ENCODE measurements around the gene CALHM5. TPM values are rescaled to one million over a fixed set of nuclear protein-coding genes. Genes with fewer than 3 reads are reported as not detected.

CALHM5 gene
- total RNA-seq, 1 experiment from 2014 or later, result 0.05 TPM

- no peak for ATAC-seq
- no peaks in the 10 kb centered on the region for H3K9me3 ChIP-seq (ENCODE audit: control insufficient read depth in 1 of 2, insufficient read depth in 1 of 2, low read depth in 1 of 2, low read length in 2 of 2)
- TF ChIP-seq, protein P1, sequence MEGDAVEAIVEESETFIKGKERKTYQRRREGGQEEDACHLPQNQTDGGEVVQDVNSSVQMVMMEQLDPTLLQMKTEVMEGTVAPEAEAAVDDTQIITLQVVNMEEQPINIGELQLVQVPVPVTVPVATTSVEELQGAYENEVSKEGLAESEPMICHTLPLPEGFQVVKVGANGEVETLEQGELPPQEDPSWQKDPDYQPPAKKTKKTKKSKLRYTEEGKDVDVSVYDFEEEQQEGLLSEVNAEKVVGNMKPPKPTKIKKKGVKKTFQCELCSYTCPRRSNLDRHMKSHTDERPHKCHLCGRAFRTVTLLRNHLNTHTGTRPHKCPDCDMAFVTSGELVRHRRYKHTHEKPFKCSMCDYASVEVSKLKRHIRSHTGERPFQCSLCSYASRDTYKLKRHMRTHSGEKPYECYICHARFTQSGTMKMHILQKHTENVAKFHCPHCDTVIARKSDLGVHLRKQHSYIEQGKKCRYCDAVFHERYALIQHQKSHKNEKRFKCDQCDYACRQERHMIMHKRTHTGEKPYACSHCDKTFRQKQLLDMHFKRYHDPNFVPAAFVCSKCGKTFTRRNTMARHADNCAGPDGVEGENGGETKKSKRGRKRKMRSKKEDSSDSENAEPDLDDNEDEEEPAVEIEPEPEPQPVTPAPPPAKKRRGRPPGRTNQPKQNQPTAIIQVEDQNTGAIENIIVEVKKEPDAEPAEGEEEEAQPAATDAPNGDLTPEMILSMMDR (IDR thresholded peaks at IDR 0.05 in 2 of 3, conservative IDR thresholded peaks at IDR 0.05 in 1 of 3; ENCODE audit: borderline replicate concordance in 1 of 3, insufficient read depth in 1 of 3, low read depth in 2 of 3, low read length in 2 of 3), result no peak
- TF ChIP-seq POLR2A (IDR thresholded peaks at IDR 0.05; ENCODE audit: borderline replicate concordance, extremely low read depth, insufficient read depth, insufficient read length) (no peak), EGR1 (IDR thresholded peaks at IDR 0.05; ENCODE audit: low read depth) (no peak), FOSL1 (IDR thresholded peaks at IDR 0.05; ENCODE audit: low read depth) (no peak), ATF3 (IDR thresholded peaks at IDR 0.05) (no peak), SIN3A (IDR thresholded peaks at IDR 0.05; ENCODE audit: low read depth) (no peak)
- TF ChIP-seq, protein P2, sequence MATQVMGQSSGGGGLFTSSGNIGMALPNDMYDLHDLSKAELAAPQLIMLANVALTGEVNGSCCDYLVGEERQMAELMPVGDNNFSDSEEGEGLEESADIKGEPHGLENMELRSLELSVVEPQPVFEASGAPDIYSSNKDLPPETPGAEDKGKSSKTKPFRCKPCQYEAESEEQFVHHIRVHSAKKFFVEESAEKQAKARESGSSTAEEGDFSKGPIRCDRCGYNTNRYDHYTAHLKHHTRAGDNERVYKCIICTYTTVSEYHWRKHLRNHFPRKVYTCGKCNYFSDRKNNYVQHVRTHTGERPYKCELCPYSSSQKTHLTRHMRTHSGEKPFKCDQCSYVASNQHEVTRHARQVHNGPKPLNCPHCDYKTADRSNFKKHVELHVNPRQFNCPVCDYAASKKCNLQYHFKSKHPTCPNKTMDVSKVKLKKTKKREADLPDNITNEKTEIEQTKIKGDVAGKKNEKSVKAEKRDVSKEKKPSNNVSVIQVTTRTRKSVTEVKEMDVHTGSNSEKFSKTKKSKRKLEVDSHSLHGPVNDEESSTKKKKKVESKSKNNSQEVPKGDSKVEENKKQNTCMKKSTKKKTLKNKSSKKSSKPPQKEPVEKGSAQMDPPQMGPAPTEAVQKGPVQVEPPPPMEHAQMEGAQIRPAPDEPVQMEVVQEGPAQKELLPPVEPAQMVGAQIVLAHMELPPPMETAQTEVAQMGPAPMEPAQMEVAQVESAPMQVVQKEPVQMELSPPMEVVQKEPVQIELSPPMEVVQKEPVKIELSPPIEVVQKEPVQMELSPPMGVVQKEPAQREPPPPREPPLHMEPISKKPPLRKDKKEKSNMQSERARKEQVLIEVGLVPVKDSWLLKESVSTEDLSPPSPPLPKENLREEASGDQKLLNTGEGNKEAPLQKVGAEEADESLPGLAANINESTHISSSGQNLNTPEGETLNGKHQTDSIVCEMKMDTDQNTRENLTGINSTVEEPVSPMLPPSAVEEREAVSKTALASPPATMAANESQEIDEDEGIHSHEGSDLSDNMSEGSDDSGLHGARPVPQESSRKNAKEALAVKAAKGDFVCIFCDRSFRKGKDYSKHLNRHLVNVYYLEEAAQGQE (IDR thresholded peaks at IDR 0.05; ENCODE audit: low read depth), result no peak
- DNase-seq (ENCODE audit: low read depth, low spot score), result no peak
- CTCF ChIA-PET, result interaction anchor here (0.8 to 3.8 kb wide), 8 partner anchors 9 to 265 kb away, joined by 3 to 26 read pairs (median 4); partner anchors contain the start of gene CALHM5
- intact Hi-C loops (cut with micrococcal nuclease), result loop anchor here (5.0 kb wide), 1 partner anchor 266 kb away; no protein-coding TSS in a partner anchor
- RAD21 ChIA-PET (ENCODE audit: low non-redundant PET in 1 of 2, low total read pairs in 2 of 2, uncharacterized antibody in 2 of 2, unreplicated experiment in 2 of 2), result no interaction called here
- no peaks in the 10 kb centered on the region for H3K9me2 ChIP-seq (ENCODE audit: insufficient read depth)
- no peaks in the 10 kb centered on the region for H3K27me3 ChIP-seq (ENCODE audit: insufficient read depth, low read length)
- no peak overlapping the region for H3K4me3 ChIP-seq (replicated peaks in 1 of 2; ENCODE audit: low read depth in 1 of 2, low read length in 2 of 2)
- no peaks in the 10 kb centered on the region for H3K79me2 ChIP-seq (ENCODE audit: insufficient read depth, low read length)
- H3K27ac ChIP-seq (ENCODE audit: low read depth, low read length), result no peak overlapping the region
- no TSS peak for BruUV-seq (replicated peaks)
- no peaks in the 10 kb centered on the region for H4K20me1 ChIP-seq (ENCODE audit: insufficient read depth)
- H3K4me1 ChIP-seq (ENCODE audit: control insufficient read depth in 1 of 2, insufficient read depth in 2 of 2, low read length in 2 of 2), result peaks cover 2 to 14% of the 10 kb centered on the region in 2 experiments; a peak in 3 of 4 replicates
- no peaks in the 10 kb centered on the region for H3K36me3 ChIP-seq (ENCODE audit: control insufficient read depth in 1 of 2, insufficient read depth in 2 of 2, low read length in 2 of 2)
- H2AFZ ChIP-seq (ENCODE audit: low read depth, low read length, poor library complexity, severe bottlenecking), result no peak overlapping the region
- H3K4me2 ChIP-seq (ENCODE audit: low read length), result no peak overlapping the region
- POLR2A ChIA-PET, result no interaction called here
- no peak overlapping the region for H3K9ac ChIP-seq (ENCODE audit: low read length)
These were observed 22.0 kb downstream of the CALHM5 start for GRCh38 chr6:116533233-116533957.

Measured in HCT116 (cell line).